BE2C (cell line): ENCODE measurements around the gene RAB21.

Experiments used
- DNase-seq: peaks from one replicate; pipeline ENCODE4 v3.0.0-alpha.2; 2020
- H3K27me3 ChIP-seq: fragments of 250-450 bp; sonication (Bioruptor Pico); 2 replicates; pipeline ENCODE4 v1.5.1; 2020; ENCODE audit warnings: mild to moderate bottlenecking
- H3K36me3 ChIP-seq: fragments of 250-450 bp; sonication (Bioruptor Pico); 2 replicates; pipeline ENCODE4 v1.5.1; 2020; ENCODE audit warnings: mild to moderate bottlenecking
- H3K4me1 ChIP-seq: fragments of 250-450 bp; sonication (Bioruptor Pico); 2 replicates; pipeline ENCODE4 v1.5.1; 2020
- H3K4me3 ChIP-seq: 2 replicates; pipeline ENCODE4 v1.5.1; 2011; ENCODE audit warnings: low read depth, low read length
- H3K9me3 ChIP-seq: fragments of 250-450 bp; sonication (Bioruptor Pico); 2 replicates; pipeline ENCODE4 v1.5.1; 2020
- TF ChIP-seq, protein P1 (sequence below): IDR thresholded peaks from 2 replicates; pipeline ENCODE4 v1.5.1; 2012; ENCODE audit warnings: mild to moderate bottlenecking, low read depth, low read length

The RAB21 gene

DNA sequence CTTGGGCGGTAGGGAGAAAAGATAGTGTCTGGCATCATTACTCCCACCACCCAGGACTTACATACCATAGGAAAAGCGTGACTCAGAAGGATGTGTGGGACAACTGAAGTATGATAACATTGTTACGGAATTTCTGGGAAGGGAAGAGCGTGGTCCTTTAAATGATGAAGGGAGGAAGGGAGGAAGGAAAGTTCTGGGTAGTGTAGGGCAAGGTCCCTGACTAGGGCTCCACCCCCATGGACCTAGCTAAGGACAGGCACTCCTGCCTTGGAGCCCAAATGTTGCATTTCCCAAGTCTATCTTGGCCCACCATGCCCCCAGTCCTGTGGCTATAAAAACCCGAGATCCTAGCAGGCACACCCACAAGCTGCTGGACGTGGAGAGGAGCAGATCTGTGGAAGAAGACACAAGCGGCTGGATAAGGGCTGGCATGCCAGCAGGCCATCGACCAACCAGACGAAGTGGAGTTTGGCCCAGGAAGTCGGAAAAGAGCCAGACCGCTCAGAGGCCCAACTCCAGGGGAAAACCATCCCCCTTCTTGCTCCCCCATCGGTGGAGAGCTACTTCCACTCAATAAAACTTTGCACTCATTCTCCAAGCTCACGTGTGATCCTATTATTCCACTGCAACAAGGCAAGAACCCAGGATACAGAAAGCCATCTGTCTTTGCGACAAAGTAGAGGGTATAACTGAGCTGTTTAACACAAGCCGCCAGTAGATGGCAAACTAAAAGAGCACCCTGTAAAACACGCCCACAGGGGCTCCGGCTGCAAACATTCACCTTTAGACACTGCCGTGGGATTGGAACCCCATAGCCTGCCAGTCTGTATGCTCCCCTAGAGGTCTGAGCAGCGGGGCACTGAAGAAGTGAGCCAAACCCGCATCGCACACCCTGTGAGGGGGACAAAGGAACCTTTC lies 23.0 kb upstream of the RAB21 start:
- no peaks in the 10 kb centered on the region for H3K4me1 ChIP-seq
- DNase-seq = no peak
- H3K4me3 ChIP-seq = no peak overlapping the region
- TF ChIP-seq, protein P1, sequence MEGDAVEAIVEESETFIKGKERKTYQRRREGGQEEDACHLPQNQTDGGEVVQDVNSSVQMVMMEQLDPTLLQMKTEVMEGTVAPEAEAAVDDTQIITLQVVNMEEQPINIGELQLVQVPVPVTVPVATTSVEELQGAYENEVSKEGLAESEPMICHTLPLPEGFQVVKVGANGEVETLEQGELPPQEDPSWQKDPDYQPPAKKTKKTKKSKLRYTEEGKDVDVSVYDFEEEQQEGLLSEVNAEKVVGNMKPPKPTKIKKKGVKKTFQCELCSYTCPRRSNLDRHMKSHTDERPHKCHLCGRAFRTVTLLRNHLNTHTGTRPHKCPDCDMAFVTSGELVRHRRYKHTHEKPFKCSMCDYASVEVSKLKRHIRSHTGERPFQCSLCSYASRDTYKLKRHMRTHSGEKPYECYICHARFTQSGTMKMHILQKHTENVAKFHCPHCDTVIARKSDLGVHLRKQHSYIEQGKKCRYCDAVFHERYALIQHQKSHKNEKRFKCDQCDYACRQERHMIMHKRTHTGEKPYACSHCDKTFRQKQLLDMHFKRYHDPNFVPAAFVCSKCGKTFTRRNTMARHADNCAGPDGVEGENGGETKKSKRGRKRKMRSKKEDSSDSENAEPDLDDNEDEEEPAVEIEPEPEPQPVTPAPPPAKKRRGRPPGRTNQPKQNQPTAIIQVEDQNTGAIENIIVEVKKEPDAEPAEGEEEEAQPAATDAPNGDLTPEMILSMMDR = peak; percentile 38
- H3K9me3 ChIP-seq = no peaks in the 10 kb centered on the region
- H3K27me3 ChIP-seq = no peaks in the 10 kb centered on the region
- H3K36me3 ChIP-seq = no peaks in the 10 kb centered on the region

DNA sequence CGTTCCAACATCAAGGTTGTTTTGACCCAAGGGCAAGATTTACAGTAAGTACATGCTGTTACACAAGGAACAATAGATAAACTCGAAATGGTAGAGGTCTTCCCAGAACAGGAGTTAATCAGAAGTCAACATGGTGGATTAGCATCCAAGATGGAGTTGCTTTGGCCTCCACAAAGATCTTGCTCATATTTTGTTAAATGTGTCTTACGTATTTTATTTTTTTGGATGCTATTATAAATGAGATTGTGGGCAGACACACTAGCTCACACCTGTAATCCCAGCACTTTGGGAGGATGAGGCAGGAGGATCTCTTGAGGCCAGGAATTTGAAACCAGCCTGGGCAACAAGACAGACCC lies 22.3 kb upstream of the RAB21 start:
- H3K9me3 ChIP-seq = no peaks in the 10 kb centered on the region
- TF ChIP-seq, protein P1 = no peak
- no peak for DNase-seq
- no peaks in the 10 kb centered on the region for H3K4me1 ChIP-seq
- H3K36me3 ChIP-seq = no peaks in the 10 kb centered on the region
- H3K4me3 ChIP-seq = no peak overlapping the region
- H3K27me3 ChIP-seq = no peaks in the 10 kb centered on the region

DNA sequence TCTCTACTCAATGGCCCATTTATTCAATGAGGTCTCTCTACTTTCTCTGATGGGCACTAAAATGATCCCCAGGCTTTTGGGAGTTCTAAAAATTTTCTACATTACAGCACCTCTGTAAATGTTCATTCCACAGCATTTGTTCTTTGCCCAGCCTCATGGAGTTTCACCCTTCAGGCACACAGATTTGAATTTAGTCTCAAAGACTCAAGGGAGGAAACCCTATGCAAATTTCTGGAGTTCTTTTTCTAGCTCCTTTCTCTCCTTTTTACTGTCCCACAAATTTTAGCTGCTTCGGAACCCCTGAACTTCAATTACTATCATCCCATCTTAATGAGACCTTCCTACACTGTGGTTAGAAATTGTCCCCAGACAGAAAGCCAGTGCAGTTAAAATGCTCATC lies 17.5 kb upstream of the RAB21 start:
- Histone ChIP-seq H3K36me3 (no peaks in the 10 kb centered on the region), H3K9me3 (no peaks in the 10 kb centered on the region), H3K4me3 (no peak overlapping the region), H3K4me1 (no peaks in the 10 kb centered on the region), H3K27me3 (no peaks in the 10 kb centered on the region)
- no peak for DNase-seq
- TF ChIP-seq, protein P1 = no peak

DNA sequence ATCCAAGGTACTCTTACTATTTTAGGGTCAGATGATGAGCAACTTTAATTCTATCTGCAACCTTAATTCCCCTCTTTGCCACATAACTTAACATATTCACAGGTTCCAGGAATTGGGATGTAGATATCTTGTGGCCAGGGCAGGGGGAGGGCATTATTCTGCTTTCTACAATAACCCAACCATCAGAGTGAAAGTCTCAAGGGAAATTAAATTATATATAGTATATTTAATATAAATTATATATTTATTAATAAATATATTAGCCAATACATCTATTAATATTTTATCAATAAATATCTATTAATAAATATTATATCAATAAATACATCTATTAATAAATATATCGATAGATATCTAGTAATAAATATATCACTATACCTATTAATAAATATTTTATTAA lies 11.7 kb upstream of the RAB21 start:
- no peak for DNase-seq
- Histone ChIP-seq H3K9me3 (no peaks in the 10 kb centered on the region), H3K27me3 (no peaks in the 10 kb centered on the region), H3K36me3 (no peaks in the 10 kb centered on the region), H3K4me3 (no peak overlapping the region), H3K4me1 (peaks cover 6% of the 10 kb centered on the region; the same call in 1 of the 2 replicates)
- TF ChIP-seq, protein P1 = no peak

DNA sequence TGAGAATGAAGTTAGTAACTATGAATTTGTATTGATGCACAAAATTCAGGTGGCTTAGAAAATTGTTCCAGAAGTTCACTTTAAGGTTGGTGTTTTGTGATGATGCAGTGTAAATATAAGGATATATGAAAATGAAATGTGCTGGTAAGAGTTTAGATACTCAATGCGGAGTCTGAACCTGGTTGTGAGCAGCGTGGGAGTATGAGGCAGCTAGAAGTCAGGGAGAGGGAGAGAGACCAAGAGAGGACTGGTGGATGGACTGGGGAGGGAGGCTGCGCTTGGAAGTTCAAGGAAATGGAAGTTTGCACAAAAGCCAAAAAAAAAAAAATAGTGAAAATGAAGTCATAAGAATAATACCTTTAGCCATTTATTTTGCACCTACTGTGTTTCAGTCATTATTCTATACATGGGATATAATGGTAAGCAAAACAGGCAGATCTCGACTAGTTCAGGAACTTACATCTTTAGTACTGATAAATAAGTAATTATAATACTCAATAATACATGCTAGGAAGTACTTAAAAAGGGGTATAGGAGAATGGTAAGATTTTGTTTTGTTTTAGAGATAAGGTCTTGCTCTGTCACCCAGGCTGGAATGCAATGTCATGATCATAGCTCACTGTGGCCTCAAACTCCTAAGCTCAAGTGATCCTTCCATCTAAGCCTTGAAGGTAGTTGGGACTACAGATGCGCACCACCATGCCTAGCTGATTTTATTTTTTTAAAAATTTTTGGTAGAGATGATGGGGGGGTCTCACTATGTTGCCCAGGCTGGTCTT lies 10.0 kb upstream of the RAB21 start:
- DNase-seq = no peak
- H3K36me3 ChIP-seq = no peaks in the 10 kb centered on the region
- no peaks in the 10 kb centered on the region for H3K9me3 ChIP-seq
- H3K27me3 ChIP-seq = peaks cover 3% of the 10 kb centered on the region; the same call in 1 of the 2 replicates
- TF ChIP-seq, protein P1 = no peak
- no peak overlapping the region for H3K4me3 ChIP-seq
- H3K4me1 ChIP-seq = peaks cover 6% of the 10 kb centered on the region; the same call in 1 of the 2 replicates
